ENCODE measurements around the gene THAP5.

The THAP5 gene

GRCh38 chr7:108569381-108570145 lies at the start of gene THAP5, which contains the start of gene DNAJB9:
TSS of gene THAP5 (minus strand) at chr7:108569706. CDS start at chr7:108569569, 137 bp downstream.
TSS of gene DNAJB9 (plus strand) at chr7:108569874. CDS start at chr7:108571727, 1,853 bp downstream.
- peak; percentile 98 to 99 for DNase-seq

- DNase-seq: no peak
These were observed 48.5 kb upstream of the THAP5 start for GRCh38 chr7:108618056-108618455.

- DNase-seq: no peak
These were observed 45.4 kb upstream of the THAP5 start for GRCh38 chr7:108614896-108615295.

- no peak for DNase-seq
These were observed 44.5 kb upstream of the THAP5 start for GRCh38 chr7:108613949-108614381.

- DNase-seq: no peak
These were observed 43.8 kb upstream of the THAP5 start for GRCh38 chr7:108613147-108613948.

GRCh38 chr7:108611268-108611667 lies 41.8 kb upstream of the THAP5 start:
- no peak for DNase-seq

GRCh38 chr7:108609643-108610042 lies 40.1 kb upstream of the THAP5 start:
- no peak for DNase-seq

GRCh38 chr7:108605559-108606201 lies 36.2 kb upstream of the THAP5 start:
- DNase-seq: no peak

- DNase-seq: no peak
These were observed 35.0 kb upstream of the THAP5 start for GRCh38 chr7:108604307-108605077.

- no peak for DNase-seq
These were observed 34.3 kb upstream of the THAP5 start for GRCh38 chr7:108603656-108604306.

- no peak for DNase-seq
These were observed 30.9 kb upstream of the THAP5 start for GRCh38 chr7:108600399-108600798.

- no peak for DNase-seq
These were observed 29.5 kb upstream of the THAP5 start for GRCh38 chr7:108598914-108599580.

- DNase-seq: no peak
These were observed 28.6 kb upstream of the THAP5 start for GRCh38 chr7:108598153-108598552.

- no peak for DNase-seq
These were observed 27.1 kb upstream of the THAP5 start for GRCh38 chr7:108596560-108596959.

GRCh38 chr7:108592646-108593201 lies 23.2 kb upstream of the THAP5 start:
- DNase-seq: no peak

GRCh38 chr7:108590606-108591005 lies 21.1 kb upstream of the THAP5 start:
- DNase-seq: no peak

- DNase-seq: no peak
These were observed 20.4 kb upstream of the THAP5 start for GRCh38 chr7:108589874-108590273.

GRCh38 chr7:108589199-108589598 lies 19.7 kb upstream of the THAP5 start:
- no peak for DNase-seq

GRCh38 chr7:108586274-108586710 lies 16.8 kb upstream of the THAP5 start:
- DNase-seq: no peak

GRCh38 chr7:108585843-108586242 lies 16.3 kb upstream of the THAP5 start:
- no peak for DNase-seq

GRCh38 chr7:108584211-108584610 lies 14.7 kb upstream of the THAP5 start:
- DNase-seq: no peak

Data from activated T-cell treated with anti-CD3 and anti-CD28 coated beads, Interleukin-2, amount 50 U/mL, for 48 hours (primary cell).